ENCODE results near the gene GALNT4. TPM values are rescaled to one million over a fixed set of nuclear protein-coding genes. Genes with fewer than 3 reads are reported as not detected.

Gene GALNT4
- total RNA-seq, 1 donor from 2014 or later = 5.7 TPM

DNA sequence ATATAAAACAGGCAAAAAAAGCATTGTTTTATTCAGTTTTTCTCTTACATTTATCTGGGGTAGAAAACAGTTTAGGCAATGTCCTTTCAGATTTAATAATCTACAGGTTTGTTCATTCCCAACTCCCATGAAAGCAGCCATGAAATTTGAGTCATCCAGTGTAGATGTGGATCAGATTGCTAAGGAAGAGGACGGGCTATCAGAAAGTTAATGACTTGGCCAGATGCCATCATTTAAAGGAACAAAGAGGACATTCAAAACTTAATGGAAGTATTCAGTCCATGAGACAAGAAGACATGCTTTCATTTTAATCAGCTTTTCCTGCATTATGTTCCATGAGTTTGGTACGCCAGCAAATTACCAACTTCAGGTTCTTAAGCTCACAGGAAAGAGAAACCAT, 32.4 kb upstream of the GALNT4 start:
- no peak overlapping the region for H3K27ac Mint-ChIP-seq (ENCODE audit: unreplicated experiment)
- H3K4me3 Mint-ChIP-seq (ENCODE audit: unreplicated experiment) = no peak overlapping the region
- H3K27me3 Mint-ChIP-seq (ENCODE audit: unreplicated experiment) = peaks cover 2% of the 10 kb centered on the region
- H3K36me3 Mint-ChIP-seq (ENCODE audit: low read depth, unreplicated experiment) = no peaks in the 10 kb centered on the region
- no peak for DNase-seq (ENCODE audit: low spot score)
- H3K9me3 Mint-ChIP-seq (ENCODE audit: unreplicated experiment) = no peaks in the 10 kb centered on the region
- H3K4me1 Mint-ChIP-seq (ENCODE audit: unreplicated experiment) = no peaks in the 10 kb centered on the region
- TF ChIP-seq, protein P1, sequence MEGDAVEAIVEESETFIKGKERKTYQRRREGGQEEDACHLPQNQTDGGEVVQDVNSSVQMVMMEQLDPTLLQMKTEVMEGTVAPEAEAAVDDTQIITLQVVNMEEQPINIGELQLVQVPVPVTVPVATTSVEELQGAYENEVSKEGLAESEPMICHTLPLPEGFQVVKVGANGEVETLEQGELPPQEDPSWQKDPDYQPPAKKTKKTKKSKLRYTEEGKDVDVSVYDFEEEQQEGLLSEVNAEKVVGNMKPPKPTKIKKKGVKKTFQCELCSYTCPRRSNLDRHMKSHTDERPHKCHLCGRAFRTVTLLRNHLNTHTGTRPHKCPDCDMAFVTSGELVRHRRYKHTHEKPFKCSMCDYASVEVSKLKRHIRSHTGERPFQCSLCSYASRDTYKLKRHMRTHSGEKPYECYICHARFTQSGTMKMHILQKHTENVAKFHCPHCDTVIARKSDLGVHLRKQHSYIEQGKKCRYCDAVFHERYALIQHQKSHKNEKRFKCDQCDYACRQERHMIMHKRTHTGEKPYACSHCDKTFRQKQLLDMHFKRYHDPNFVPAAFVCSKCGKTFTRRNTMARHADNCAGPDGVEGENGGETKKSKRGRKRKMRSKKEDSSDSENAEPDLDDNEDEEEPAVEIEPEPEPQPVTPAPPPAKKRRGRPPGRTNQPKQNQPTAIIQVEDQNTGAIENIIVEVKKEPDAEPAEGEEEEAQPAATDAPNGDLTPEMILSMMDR (IDR thresholded peaks at IDR 0.05; ENCODE audit: unreplicated experiment) = no peak

DNA sequence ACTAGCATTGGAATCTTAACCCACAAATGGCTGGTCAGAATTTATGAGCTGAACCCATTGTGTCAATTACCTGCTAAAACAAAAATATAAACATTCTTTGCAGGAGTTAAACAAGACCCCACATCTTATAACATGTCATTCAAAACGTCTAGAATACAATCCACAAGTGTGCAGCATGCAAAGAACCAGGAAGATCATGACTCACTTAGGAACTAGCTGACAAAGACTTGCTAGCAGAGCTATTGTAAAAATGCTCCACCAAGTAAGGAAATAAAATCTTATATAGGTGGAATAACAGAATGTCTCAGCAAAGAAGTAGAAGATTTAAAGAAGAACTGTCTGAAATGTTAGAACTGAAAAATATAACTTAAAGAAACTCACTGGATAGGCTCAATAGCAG, 27.8 kb upstream of the GALNT4 start:
- Mint-ChIP-seq H3K4me1 (ENCODE audit: unreplicated experiment) (no peaks in the 10 kb centered on the region), H3K9me3 (ENCODE audit: unreplicated experiment) (no peaks in the 10 kb centered on the region)
- no peak for DNase-seq (ENCODE audit: low spot score)

DNA sequence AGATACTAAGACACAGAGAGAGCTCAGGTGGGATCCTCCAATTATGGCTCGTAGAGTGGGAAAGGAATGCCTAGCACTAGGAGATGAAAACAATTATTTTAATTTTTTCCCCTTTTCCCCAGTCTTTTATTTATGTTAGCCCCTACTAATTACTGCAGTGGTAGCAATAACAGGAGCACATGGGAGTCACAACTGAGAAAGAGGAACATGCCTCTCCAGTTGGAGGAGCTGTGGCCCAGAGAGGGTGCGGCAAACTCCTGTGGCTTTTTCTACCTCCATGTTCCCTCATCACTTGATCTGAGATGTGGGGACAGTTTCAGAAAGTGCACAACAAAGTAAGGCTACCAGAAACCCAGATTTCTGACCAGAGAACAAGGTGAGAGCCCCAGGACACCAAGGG, 27.2 kb upstream of the GALNT4 start:
- Mint-ChIP-seq H3K4me3 (ENCODE audit: unreplicated experiment) (no peak overlapping the region), H3K27ac (ENCODE audit: unreplicated experiment) (no peak overlapping the region), H3K4me1 (ENCODE audit: unreplicated experiment) (no peaks in the 10 kb centered on the region), H3K36me3 (ENCODE audit: low read depth, unreplicated experiment) (no peaks in the 10 kb centered on the region), H3K27me3 (ENCODE audit: unreplicated experiment) (no peaks in the 10 kb centered on the region), H3K9me3 (ENCODE audit: unreplicated experiment) (no peaks in the 10 kb centered on the region)
- TF ChIP-seq, protein P1 (IDR thresholded peaks at IDR 0.05; ENCODE audit: unreplicated experiment) = no peak
- no peak for DNase-seq (ENCODE audit: low spot score)

More for the DNA sequence above, 27.8 kb upstream of the GALNT4 start:
- Mint-ChIP-seq H3K27ac (ENCODE audit: unreplicated experiment) (no peak overlapping the region), H3K4me3 (ENCODE audit: unreplicated experiment) (no peak overlapping the region), H3K36me3 (ENCODE audit: low read depth, unreplicated experiment) (no peaks in the 10 kb centered on the region), H3K27me3 (ENCODE audit: unreplicated experiment) (no peaks in the 10 kb centered on the region)
- TF ChIP-seq, protein P1 (IDR thresholded peaks at IDR 0.05; ENCODE audit: unreplicated experiment) = no peak

DNA sequence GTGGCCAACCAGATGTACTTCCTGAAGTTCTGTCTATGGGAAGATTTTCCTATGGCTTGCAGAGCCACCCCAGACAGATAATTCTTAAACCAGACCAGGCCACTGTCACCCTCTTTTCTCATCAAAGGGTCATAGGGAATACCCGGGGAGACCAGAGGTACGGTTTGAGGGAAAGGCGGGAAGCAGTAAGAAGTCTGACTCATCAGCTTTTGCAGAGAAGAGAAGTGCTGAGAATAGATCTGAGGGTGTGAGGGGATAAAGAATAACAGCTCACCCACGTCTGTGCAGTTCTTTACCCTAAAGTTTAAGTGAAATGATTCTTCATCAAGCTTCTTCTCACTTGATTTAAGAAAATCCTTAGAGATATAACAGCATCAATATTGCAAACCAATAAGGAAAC, 22.5 kb upstream of the GALNT4 start:
- TF ChIP-seq, protein P1 (IDR thresholded peaks at IDR 0.05; ENCODE audit: unreplicated experiment) = no peak
- H3K9me3 Mint-ChIP-seq (ENCODE audit: unreplicated experiment) = no peaks in the 10 kb centered on the region
- no peak for DNase-seq (ENCODE audit: low spot score)
- no peaks in the 10 kb centered on the region for H3K27me3 Mint-ChIP-seq (ENCODE audit: unreplicated experiment)
- no peak overlapping the region for H3K27ac Mint-ChIP-seq (ENCODE audit: unreplicated experiment)
- H3K4me3 Mint-ChIP-seq (ENCODE audit: unreplicated experiment) = no peak overlapping the region
- peaks cover 13% of the 10 kb centered on the region for H3K4me1 Mint-ChIP-seq (ENCODE audit: unreplicated experiment)
- H3K36me3 Mint-ChIP-seq (ENCODE audit: low read depth, unreplicated experiment) = no peaks in the 10 kb centered on the region

DNA sequence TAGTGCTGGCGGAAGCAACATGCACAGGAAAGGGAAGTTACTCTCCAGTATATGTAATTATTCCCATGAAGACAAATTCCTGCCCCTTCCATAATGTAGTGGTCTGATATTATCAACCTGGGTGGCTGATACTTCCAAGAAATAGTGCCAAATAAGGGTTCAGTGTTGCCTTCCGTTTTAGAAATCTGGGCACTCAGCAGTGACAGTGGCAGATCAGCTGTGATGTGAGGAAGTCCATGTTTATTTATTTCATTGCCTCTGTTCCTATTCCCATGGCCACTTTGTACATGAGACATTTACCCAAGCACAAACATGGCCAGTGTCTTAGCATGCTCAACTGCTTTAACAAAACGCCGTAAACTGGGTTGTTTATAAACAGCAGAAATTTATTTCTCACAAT, 21.6 kb upstream of the GALNT4 start:
- H3K27me3 Mint-ChIP-seq (ENCODE audit: unreplicated experiment) = no peaks in the 10 kb centered on the region

More for the DNA sequence above, 21.6 kb upstream of the GALNT4 start:
- H3K9me3 Mint-ChIP-seq (ENCODE audit: unreplicated experiment) = no peaks in the 10 kb centered on the region
- no peaks in the 10 kb centered on the region for H3K36me3 Mint-ChIP-seq (ENCODE audit: low read depth, unreplicated experiment)
- no peak overlapping the region for H3K4me3 Mint-ChIP-seq (ENCODE audit: unreplicated experiment)
- peaks cover 16% of the 10 kb centered on the region for H3K4me1 Mint-ChIP-seq (ENCODE audit: unreplicated experiment)
- TF ChIP-seq, protein P1 (IDR thresholded peaks at IDR 0.05; ENCODE audit: unreplicated experiment) = no peak
- no peak overlapping the region for H3K27ac Mint-ChIP-seq (ENCODE audit: unreplicated experiment)
- DNase-seq (ENCODE audit: low spot score) = no peak

Measured in endothelial cell (in vitro differentiated cells).